GM19239 (cell line): ENCODE data around the gene SYNGR4.
"Not testable (repeated sequence)": the region's sequence is repeated elsewhere in the genome, so short reads cannot be mapped to it uniquely, and the experiment has no call there.

Source experiments
- DNase-seq: peaks from one replicate; pipeline ENCODE4 v3.0.0; 2011; ENCODE audit warnings: low spot score; ENCODE audit not compliant: insufficient read length
- FAIRE-seq: peaks from 2 replicates; lab custom pipeline; 2011; peaks lifted over from hg19 to GRCh38; lab: Jason Lieb, UNC

SYNGR4 gene

DNA sequence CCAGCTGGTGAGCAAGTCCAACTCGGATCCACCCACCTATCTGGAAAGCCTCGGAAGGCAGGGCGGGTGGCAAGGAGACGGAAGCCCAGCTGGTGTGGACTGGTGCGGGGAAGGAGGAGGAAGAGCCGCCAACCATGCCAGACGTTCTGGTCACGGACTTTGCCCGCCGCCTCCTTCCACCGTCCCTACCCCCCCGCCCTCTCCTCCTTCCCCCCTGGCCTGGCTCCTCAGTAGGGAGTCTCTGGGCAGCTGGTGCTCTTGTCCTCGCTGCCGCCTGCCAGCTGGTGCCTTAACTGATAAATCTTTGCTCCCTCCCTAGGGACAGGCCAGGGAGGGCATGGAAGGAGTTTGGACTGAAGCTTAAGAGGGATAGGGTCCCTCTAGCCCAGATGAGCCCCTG lies 4.8 kb downstream of the SYNGR4 start:
- DNase-seq = no peak
- FAIRE-seq = no peak

DNA sequence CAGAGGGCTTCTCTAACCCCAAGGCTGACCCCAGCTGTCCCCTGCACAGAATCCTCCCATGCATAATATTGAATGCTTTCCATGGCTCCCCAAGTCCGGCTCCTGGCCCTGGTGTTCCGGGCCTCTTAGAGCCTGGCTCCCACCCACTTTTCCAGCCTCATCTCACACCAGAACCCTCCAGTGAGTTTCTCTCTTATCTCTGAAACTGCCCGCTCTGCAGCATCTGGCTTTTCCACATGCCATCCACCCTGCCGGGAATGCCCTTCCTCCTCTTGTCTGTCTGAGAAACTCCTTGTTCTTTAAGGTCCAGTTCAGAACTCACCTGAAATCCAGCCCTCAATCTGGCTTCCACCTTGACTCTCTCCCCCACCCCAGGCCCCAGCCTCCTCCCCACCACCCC lies 6.8 kb downstream of the SYNGR4 start:
- no peak for FAIRE-seq
- DNase-seq = no peak

DNA sequence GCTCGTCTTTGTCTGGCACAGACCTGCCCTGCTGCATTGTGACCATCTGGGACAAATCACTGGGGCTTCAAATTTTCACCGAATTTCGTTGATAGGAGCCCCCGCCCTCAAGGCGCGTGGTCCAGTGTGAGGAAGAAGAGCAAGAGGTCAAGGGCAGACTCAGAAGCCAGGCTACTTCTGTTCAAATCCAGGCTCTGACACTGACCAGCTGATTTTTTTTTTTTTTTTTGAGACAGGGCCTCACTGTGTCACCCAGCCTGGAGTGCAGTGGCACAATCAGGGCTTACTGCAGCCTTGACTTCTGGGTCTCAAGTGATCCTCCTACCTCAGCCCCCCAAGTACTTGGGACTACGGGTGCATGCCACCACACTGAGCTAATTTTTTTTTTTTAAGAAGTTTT lies 7.2 kb downstream of the SYNGR4 start:
- FAIRE-seq (no peak), DNase-seq (no peak)

DNA sequence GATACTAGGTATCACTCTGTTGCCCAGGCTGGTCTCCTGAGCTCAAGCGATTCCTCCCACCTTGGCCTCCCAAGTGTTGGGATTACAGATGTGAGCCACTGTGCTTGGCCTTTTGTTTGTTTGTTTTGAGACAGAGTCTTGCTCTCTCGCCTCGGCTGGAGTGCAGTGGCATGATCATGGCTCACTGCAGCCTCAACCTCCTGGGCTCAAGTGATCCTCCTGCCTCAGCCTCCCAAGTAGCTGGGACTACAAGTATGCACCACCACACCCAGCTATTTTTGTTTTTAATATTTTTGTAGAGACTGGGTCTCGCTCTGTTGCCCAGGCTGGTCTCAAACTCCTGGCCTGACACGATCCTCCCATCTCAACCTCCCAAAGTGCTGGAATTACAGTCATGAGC lies 7.6 kb downstream of the SYNGR4 start:
- not testable (repeated sequence) for DNase-seq, FAIRE-seq

DNA sequence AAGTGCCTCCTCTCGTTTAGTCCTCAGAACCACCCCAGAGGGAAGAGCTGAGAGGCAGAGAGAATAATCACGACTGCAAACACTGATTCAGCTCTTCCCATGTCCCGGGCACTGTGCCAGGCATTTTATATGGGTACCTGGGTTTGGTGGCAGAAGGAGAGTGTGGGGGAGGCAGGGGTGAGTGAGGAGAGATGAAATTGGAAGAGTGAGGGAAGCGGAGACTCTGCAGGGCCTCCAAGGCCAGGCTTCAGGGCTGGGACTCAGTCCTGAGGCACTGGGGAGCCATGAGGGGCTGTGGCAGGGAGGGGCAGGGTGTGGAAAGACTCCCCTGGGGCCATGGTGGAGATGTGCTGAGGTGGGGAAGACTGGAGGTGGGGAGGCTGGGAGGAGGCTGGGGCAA lies 8.7 kb downstream of the SYNGR4 start:
- FAIRE-seq (no peak), DNase-seq (no peak)

DNA sequence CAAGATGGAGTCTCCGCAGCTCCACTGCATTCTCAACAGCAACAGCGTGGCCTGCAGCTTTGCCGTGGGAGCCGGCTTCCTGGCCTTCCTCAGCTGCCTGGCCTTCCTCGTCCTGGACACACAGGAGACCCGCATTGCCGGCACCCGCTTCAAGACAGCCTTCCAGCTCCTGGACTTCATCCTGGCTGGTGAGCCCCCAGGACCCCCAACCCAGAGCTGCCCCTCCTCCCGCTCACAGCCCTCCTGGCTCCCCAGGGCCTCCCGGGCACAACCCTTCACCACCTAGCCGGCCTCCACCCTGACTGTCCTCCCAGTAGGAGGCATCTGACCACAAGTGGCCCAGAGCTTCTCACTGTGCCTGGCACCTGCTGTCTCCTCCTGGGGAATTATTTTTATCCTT lies 9.4 kb downstream of the SYNGR4 start:
- DNase-seq = no peak
- FAIRE-seq = no peak

DNA sequence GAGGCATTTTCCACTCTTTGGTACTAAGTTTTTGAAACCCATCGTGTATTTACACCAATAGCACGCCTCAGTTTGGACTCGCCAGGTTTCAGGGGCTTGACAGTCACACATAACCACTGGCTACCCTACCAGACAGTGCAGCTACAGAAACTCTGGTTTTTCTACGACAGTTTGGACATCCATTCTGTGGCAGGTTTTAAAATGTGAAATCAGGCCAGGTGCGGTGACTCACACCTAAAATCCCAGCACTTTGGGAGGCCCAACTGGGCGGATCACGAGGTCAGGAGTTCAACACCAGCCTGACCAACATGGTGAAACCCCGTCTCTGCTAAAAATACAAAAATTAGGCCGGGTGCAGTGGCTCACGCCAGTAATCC lies 14.0 kb downstream of the SYNGR4 start:
- DNase-seq = no peak
- FAIRE-seq = no peak

DNA sequence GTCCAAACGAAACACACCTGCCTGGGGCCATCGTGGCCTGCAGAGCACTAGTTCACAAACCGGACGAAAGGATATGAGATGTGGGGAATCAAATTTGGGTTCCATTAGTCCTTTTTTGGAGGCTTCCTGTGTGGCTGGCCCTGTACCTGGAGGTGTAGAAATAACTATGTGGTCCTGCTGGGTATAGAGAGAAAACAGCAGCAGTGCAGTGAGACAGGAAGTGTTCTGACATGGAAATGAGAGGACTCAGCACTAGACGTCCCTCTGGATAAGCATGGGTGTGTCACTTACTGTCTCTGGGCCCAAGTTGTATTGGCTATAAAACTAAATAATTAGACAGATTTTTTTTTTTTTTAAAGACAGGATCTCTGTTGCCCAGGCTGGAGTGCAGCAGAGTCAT lies 14.9 kb downstream of the SYNGR4 start:
- DNase-seq = no peak
- no peak for FAIRE-seq

DNA sequence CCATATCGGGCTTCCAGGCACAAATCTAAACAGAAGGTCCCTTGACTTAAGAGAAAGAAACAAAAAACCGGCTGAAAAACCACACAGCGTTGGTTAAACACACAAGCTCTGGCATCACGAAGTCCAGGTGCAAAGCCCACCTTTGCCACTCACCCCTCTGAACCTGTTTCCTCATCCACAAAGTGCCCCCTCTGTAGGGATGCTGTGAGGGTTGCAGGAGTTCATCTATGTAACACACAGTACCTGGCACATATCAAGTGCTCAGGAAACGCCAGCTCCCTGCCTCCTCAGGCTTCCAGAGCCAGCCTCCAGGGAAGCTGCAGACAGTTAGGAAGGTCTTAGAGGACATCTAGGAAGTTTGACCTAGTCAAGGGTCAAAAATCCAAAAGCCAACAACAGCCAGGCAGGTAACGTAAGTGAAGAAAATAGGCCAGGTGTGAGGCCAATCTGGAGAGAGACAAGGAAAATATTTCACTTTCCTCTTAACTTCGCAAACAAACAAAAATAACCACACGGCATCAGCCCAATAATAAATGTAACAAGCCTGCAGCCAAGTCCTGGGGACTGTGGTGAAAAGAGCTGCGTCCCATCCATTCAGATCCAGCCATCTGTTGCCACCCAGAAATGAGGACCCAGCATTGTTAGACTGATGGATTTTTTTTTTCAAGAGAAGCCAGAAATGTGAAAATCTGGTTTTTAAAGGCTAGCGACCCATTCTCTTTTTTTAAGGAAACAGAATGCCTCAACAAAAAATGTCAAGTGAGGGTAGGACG lies 17.2 kb downstream of the SYNGR4 start:
- DNase-seq = no peak
- no peak for FAIRE-seq

DNA sequence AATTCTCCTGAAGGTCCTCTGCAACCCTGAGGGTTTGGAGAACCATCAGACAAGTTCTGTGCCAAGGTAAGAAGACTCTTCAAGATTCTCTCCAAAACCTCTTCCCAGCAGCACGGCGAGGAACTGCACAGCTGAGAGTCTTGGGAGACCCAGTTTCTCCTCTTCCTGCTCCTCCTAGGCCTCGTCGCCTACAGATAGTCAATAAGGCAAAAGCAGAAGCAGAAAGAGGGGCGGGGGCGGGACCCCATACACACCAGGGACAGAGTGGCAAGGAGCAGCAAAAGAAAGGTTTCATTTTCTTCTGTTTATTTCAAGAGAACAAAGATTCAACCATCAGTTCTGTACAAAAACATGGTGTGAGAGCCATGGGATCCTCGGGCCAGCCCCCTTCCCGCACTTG lies 18.1 kb downstream of the SYNGR4 start:
- no peak for FAIRE-seq
- no peak for DNase-seq

DNA sequence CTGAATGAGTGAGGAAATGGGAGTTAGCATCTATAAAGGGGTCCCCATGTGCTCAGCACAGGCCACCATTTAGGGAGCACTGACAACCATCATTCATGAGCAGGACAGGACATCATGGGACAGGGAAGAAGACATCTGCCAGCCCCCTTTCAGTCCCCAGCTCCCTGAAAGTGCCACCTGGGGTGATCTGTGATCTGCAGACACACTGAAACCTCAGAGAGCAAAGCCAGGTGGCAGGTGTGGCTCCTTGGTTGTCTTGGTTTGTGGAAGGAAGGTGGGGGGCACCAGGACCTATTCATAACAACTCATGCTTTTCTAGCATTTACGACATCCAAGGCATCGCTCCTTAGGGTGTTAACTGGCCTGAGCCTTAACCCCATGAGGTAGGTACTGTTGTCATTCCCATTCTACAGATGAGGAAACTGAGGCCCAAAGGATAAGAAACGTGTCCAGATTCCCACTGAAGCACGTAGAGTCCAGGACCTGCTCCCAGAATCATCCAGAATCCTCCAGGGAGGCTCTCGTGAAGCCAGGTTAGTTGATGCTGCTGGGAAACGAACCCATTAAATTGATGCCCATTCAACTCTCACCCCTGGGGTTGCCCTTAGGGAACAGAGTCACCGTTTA lies 21.4 kb downstream of the SYNGR4 start:
- DNase-seq = no peak
- FAIRE-seq = no peak

DNA sequence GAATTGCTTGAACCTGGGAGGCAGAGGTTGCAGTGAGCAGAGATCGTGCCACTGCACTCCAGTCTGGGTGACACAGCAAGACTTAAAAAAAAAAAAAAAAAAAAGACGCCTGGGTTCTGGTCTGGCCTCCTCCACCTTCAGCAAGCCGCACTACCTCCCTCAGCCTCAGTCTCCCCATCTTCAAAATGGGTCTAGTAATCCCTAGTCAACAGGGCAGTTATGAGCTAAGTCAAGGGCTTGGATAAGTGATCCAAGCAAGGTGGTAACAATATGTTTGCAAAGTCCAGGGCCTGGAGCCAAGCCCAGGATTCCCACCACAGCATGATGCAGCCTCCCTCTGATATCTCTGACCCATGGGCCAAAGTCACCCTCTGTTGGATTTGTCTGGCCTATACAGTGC lies 22.8 kb downstream of the SYNGR4 start:
- FAIRE-seq (no peak), DNase-seq (no peak)

DNA sequence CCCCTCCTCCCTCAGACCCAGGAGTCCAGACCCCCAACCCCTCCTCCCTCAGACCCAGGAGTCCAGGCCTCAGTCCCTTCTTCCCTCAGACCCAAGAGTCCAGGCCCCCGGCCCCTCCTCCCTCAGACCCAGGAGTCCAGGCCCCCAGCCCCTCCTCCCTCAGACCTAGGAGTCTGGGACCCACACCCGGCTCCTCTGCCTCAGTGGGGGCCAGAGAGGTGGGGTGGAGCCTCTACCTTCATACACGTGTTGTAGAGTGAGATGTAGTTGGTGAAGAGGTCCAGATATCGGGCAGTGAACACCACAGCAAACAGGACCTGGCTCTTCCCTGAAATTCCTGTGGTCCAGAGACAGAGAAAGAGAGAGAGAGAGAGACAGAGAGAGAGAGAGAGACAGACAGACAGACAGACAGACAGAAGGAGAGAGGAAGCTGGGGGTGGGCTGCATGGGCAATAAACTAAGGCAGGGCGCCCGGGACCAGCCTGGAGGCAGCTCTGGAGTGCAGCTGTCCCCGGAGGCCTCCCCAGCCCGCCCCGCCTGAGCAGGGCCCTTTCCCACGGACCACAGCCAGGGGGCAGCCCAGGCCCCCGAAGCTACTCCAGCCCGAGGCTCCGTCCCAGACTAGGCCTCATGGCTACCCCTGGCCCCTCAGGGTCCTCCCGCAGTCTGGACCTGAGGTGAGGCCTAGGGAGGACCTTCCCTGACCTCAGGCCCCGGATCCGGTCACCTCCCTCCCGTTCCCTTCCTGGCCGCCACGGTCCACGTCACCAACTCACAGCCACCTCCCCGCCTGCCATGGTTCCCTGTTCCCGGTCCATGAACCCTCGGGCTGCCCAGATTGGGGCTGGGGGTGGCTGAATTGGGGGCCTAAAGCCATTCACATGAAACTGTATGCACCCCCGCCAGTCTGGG lies 26.3 kb downstream of the SYNGR4 start:
- DNase-seq (peak; percentile 52), FAIRE-seq (peak; percentile 78)

DNA sequence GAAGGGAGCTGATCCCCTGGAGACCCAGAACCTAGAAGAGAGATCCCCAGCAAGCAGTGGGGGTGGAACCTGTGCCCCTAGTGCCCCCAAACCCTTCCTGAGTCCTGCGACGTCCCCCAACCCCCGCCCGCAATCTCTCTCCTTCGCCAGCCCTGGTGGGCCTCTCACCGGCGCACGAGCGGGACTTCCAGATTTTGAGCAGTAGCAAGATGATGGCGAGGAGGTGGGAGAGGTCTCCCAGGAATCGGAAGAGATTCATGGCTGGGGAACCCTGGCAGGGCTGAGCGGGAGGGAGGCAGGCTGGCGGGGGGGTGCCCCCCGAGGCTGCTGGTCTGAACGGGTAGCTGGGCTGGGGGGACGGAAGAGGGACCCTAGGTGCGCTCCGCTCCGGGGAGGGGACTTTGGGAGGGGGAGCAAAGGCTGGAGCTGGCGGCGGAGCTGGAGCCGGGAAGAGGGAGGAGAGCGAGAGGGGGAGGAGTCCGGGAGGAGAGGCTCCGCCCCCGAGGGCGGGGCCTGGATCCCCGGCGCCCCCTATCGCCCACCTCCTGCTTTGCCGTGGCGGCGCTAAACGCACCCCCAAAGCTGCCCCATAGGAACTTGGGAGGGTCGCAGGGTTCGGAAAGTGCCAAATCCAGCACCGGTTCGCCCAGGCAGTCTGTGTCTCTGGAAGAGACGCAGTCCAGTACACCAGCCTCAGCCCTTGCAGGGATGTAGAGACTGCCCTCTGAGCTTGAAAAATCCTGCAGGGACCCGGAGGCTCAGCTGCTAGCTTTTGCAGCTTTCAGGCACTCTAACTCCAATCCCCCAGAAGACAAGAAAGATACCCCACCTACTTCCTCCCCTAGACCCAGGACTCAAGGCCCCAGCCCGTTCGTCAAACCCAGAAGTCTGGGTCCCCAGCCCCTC lies 27.2 kb downstream of the SYNGR4 start, which contains the start of gene KDELR1:
Gene KDELR1, minus strand, starts transcription at position 452 of the 906 bp plus-strand sequence. Its CDS starts 193 bp downstream, at position 259.
- FAIRE-seq = peak; percentile 26
- DNase-seq = peak; percentile 85

DNA sequence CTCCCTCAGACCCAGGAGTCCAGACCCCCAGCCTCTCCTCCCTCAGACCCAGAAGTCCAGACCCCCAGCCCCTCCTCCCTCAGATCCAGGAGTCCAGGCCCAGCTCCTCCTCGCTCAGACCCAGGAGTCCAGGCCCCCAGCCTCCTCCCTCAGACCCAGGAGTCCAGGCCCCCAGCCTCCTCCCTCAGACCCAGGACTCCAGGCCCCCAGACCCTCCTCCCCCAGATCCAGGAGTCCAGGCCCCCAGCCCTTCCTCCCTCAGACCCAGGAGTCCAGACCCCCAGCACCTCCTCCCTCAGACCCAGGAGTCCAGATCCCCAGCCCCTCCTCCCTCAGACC lies 27.8 kb downstream of the SYNGR4 start:
- not testable (repeated sequence) for DNase-seq, FAIRE-seq

DNA sequence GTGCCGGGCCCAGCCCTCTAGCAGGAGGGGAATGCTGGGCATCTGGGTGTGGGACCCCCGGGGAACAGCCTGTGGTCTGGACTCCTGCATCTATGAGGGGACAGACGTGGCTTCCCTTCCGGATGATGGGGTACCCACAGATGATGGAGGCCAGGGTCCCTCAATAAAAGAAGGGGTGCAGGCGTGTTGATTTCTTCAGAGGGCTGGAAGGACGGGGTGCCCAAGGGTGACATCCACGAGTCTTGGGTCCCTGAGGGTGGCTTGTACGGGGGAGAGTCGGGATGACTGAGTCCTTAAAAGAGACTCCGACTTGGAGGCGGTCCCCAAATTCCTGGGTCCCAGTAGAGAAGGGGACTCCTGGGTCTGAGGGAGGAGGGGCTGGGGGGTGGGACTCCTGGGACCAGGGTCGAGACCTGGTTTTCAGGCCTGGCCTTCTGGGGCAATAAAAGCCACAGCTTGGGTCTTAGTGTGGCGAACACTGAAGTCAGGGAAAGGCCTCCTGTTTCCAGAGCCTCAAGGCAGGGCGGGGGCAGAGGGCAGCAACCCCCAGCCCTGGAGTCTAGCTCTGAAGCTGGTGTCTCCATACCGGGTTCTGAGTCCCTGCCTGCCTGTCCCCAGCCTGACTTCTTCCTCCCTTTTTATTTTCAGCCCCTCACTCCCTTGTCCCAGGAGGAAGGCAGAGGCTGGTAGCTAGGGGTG lies 28.8 kb downstream of the SYNGR4 start:
- FAIRE-seq = no peak
- DNase-seq = no peak

DNA sequence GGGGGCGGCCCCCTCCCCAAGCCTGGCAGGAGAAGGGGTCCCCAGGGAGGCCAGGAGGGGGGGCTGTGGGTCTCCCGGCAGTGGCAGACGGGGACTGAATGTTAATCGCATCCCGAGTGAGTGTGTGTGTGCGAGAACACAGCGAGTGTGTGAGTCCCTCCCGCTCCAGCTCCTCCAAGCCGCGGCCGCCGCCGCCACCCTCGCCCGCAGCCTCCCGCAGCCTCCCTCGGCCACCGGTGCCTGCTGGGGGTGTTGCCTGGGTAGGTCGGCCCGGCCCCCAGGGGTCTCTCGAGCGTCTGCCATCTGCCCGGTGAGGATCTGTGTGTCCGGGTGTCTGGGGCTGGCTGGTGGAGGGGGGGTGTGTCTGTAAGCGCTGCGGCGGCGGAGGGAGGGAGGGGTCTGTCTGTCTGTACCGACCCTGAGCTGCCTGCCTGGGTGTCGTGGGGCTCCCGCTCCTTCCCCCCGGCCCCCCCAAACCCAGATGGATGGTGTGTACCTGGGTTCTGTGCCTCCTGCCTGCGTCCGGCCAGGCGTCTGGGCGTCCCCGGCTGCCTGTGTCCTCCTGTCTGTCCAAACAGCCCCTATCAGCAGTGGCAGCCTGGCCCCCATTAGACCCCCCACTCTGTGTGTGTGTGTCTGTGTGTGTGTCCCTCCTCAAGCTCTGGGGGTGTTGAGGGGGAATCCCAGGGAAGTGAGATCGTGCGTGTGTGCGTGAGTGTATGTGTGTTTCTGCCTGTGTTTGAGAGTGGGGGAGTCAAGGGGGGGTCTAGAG lies 29.6 kb downstream of the SYNGR4 start, which contains the start of gene GRIN2D:
Gene GRIN2D, plus strand, starts transcription at position 110 of the 772 bp plus-strand sequence. CDS start 4,725 bp downstream, outside the sequence.
- DNase-seq (no peak), FAIRE-seq (no peak)

DNA sequence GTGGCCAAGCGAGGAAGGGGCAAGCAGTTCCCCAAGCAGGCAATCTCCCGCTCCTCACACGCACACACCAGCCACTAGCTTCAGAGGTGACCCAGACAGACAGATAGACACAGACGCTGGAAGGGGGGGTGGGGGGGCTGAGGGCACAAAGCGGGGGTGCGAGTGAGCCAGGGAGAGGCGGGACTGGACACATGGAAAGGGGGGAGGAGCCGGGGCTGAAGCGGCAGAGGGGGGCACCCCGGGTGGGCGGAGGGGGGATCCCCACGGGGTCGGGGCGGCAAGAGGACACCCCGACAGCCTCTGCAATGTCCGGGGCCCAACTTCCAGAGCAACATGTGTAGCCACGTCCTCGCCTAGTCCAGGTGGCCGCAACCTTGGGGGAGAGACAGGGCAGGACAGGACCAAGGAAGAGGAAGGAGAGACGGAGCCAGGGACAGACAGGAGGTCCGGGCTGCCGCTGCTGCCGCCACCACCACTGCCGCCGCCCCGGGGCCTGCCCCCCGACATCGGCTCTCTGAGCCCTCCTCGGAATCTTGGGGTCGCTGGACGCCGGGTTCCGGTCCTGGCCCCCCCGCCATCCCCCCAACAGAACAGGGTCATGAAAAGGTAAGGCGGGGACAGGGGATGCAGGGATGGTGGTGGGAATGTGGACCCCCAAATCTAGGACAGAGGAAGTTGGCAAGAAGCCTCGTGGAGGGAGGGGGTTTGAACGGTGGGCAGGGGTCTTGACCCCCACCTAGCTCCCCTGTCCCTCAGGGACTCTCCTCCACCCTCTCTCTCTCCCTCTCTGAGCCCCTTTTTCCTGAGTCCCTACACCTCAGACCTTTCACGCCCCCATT lies 30.4 kb downstream of the SYNGR4 start:
- FAIRE-seq = no peak
- DNase-seq = no peak
